HL-60/S4 treated with phorbol 12-myristate 13-acetate at 8.2 ng/mL for 4 days and 3 days (cell line): Measurements from ENCODE around the gene SMTNL2.
"Not testable (repeated sequence)": the region's sequence is repeated elsewhere in the genome, so short reads cannot be mapped to it uniquely, and the experiment has no call there.

Source experiments
- in situ Hi-C: fragments of 300-500 bp; cut with MboI; formaldehyde crosslinking; loops from 2 replicates; pipeline ENCODE4 v1.15.0; 2022; ENCODE audit warnings: low sequenced_read_pairs

The SMTNL2 gene

GRCh38 chr17:4582691-4583090 lies 1.6 kb upstream of the SMTNL2 start:
- in situ Hi-C loops: no loop called here

- in situ Hi-C loops: no loop called here
Measured at GRCh38 chr17:4583206-4583605, 1.1 kb upstream of the SMTNL2 start.

GRCh38 chr17:4583782-4584100 lies 588 bp upstream of the SMTNL2 start:
- in situ Hi-C loops: no loop called here

- in situ Hi-C loops: no loop called here
Measured at GRCh38 chr17:4584917-4585637, 748 bp downstream of the SMTNL2 start.

- in situ Hi-C loops: no loop called here
Measured at GRCh38 chr17:4585638-4585994, 1.3 kb downstream of the SMTNL2 start.

- in situ Hi-C loops: no loop called here
Measured at GRCh38 chr17:4586043-4586442, 1.7 kb downstream of the SMTNL2 start.

GRCh38 chr17:4587195-4587594 lies 2.9 kb downstream of the SMTNL2 start:
- in situ Hi-C loops: no loop called here

- in situ Hi-C loops: no loop called here
Measured at GRCh38 chr17:4587803-4588202, 3.5 kb downstream of the SMTNL2 start.

GRCh38 chr17:4588391-4588790 lies 4.1 kb downstream of the SMTNL2 start:
- in situ Hi-C loops: no loop called here

GRCh38 chr17:4588898-4589625 lies 4.7 kb downstream of the SMTNL2 start:
- in situ Hi-C loops: no loop called here

- in situ Hi-C loops: not testable (repeated sequence)
Measured at GRCh38 chr17:4590042-4590441, 5.7 kb downstream of the SMTNL2 start.

- in situ Hi-C loops: no loop called here
Measured at GRCh38 chr17:4590981-4591453, 6.7 kb downstream of the SMTNL2 start.

GRCh38 chr17:4591529-4591928 lies 7.2 kb downstream of the SMTNL2 start:
- in situ Hi-C loops: no loop called here

GRCh38 chr17:4592240-4593005 lies 8.1 kb downstream of the SMTNL2 start:
- in situ Hi-C loops: no loop called here

- in situ Hi-C loops: no loop called here
Measured at GRCh38 chr17:4593021-4593421, 8.7 kb downstream of the SMTNL2 start.

- in situ Hi-C loops: no loop called here
Measured at GRCh38 chr17:4594406-4594805, 10.1 kb downstream of the SMTNL2 start.

GRCh38 chr17:4594931-4595684 lies 10.8 kb downstream of the SMTNL2 start:
- in situ Hi-C loops: no loop called here

- in situ Hi-C loops: not testable (repeated sequence)
Measured at GRCh38 chr17:4595685-4596342, 11.5 kb downstream of the SMTNL2 start.

GRCh38 chr17:4596636-4597380 lies 12.5 kb downstream of the SMTNL2 start:
- in situ Hi-C loops: no loop called here

GRCh38 chr17:4597975-4598374 lies 13.6 kb downstream of the SMTNL2 start:
- in situ Hi-C loops: no loop called here
